ENCODE measurements around the gene PET100.

Gene PET100

GRCh38 chr19:7629347-7630054 is at the start of gene PET100, which contains the start of gene XAB2:
Gene PET100 (plus strand): TSS chr19:7629793. CDS start chr19:7629834, 41 bp downstream.
Gene XAB2 (minus strand): TSS chr19:7629545. CDS start chr19:7629527, 18 bp downstream.
- no peak for TF ChIP-seq JUND (IDR thresholded peaks at IDR 0.05; ENCODE audit: low read depth)
- DNase-seq (ENCODE audit: low read depth in 1 of 2, low spot score in 1 of 2) = peak; percentile 97 to 98
- in situ Hi-C loops (cut with HindIII; ENCODE audit: low pct_unique_long_range_greater_than_20kb, low sequenced_read_pairs) = no loop called here

GRCh38 chr19:7582446-7582845 is 47.1 kb upstream of the PET100 start:
- DNase-seq (ENCODE audit: low read depth in 1 of 2, low spot score in 1 of 2) = no peak
- in situ Hi-C loops (cut with HindIII; ENCODE audit: low pct_unique_long_range_greater_than_20kb, low sequenced_read_pairs) = no loop called here
- TF ChIP-seq JUND (IDR thresholded peaks at IDR 0.05; ENCODE audit: low read depth) = no peak

- no peak for TF ChIP-seq JUND (IDR thresholded peaks at IDR 0.05; ENCODE audit: low read depth)
- DNase-seq (ENCODE audit: low read depth in 1 of 2, low spot score in 1 of 2) = no peak
- in situ Hi-C loops (cut with HindIII; ENCODE audit: low pct_unique_long_range_greater_than_20kb, low sequenced_read_pairs) = no loop called here
These were observed 39.8 kb upstream of the PET100 start for GRCh38 chr19:7589822-7590221.

- in situ Hi-C loops (cut with HindIII; ENCODE audit: low pct_unique_long_range_greater_than_20kb, low sequenced_read_pairs) = no loop called here
- DNase-seq (ENCODE audit: low read depth in 1 of 2, low spot score in 1 of 2) = peak in 1 of 2 experiments; percentile 60
- no peak for TF ChIP-seq JUND (IDR thresholded peaks at IDR 0.05; ENCODE audit: low read depth)
These were observed 39.3 kb upstream of the PET100 start for GRCh38 chr19:7590256-7590655.

- no peak for TF ChIP-seq JUND (IDR thresholded peaks at IDR 0.05; ENCODE audit: low read depth)
- peak; percentile 44 to 75 for DNase-seq (ENCODE audit: low read depth in 1 of 2, low spot score in 1 of 2)
- in situ Hi-C loops (cut with HindIII; ENCODE audit: low pct_unique_long_range_greater_than_20kb, low sequenced_read_pairs) = no loop called here
These were observed 34.0 kb upstream of the PET100 start, which contains the start of gene CAMSAP3 for GRCh38 chr19:7595466-7596133. Gene CAMSAP3 (plus strand): TSS chr19:7595863. CDS start chr19:7596003, 140 bp downstream.

GRCh38 chr19:7596211-7596937 is 33.2 kb upstream of the PET100 start:
- DNase-seq (ENCODE audit: low read depth in 1 of 2, low spot score in 1 of 2) = no peak
- no peak for TF ChIP-seq JUND (IDR thresholded peaks at IDR 0.05; ENCODE audit: low read depth)
- in situ Hi-C loops (cut with HindIII; ENCODE audit: low pct_unique_long_range_greater_than_20kb, low sequenced_read_pairs) = no loop called here

GRCh38 chr19:7597689-7598088 is 31.9 kb upstream of the PET100 start:
- TF ChIP-seq JUND (IDR thresholded peaks at IDR 0.05; ENCODE audit: low read depth) = no peak
- in situ Hi-C loops (cut with HindIII; ENCODE audit: low pct_unique_long_range_greater_than_20kb, low sequenced_read_pairs) = no loop called here
- peak in 1 of 2 experiments; percentile 43 for DNase-seq (ENCODE audit: low read depth in 1 of 2, low spot score in 1 of 2)

- no peak for TF ChIP-seq JUND (IDR thresholded peaks at IDR 0.05; ENCODE audit: low read depth)
- in situ Hi-C loops (cut with HindIII; ENCODE audit: low pct_unique_long_range_greater_than_20kb, low sequenced_read_pairs) = no loop called here
- DNase-seq (ENCODE audit: low read depth in 1 of 2, low spot score in 1 of 2) = no peak
These were observed 31.4 kb upstream of the PET100 start for GRCh38 chr19:7598180-7598579.

- in situ Hi-C loops (cut with HindIII; ENCODE audit: low pct_unique_long_range_greater_than_20kb, low sequenced_read_pairs) = no loop called here
- no peak for DNase-seq (ENCODE audit: low read depth in 1 of 2, low spot score in 1 of 2)
- no peak for TF ChIP-seq JUND (IDR thresholded peaks at IDR 0.05; ENCODE audit: low read depth)
These were observed 28.9 kb upstream of the PET100 start for GRCh38 chr19:7600721-7601120.

GRCh38 chr19:7602240-7602934 is 27.2 kb upstream of the PET100 start:
- in situ Hi-C loops (cut with HindIII; ENCODE audit: low pct_unique_long_range_greater_than_20kb, low sequenced_read_pairs) = no loop called here
- TF ChIP-seq JUND (IDR thresholded peaks at IDR 0.05; ENCODE audit: low read depth) = no peak
- DNase-seq (ENCODE audit: low read depth in 1 of 2, low spot score in 1 of 2) = no peak

GRCh38 chr19:7602935-7603497 is 26.6 kb upstream of the PET100 start:
- in situ Hi-C loops (cut with HindIII; ENCODE audit: low pct_unique_long_range_greater_than_20kb, low sequenced_read_pairs) = no loop called here
- TF ChIP-seq JUND (IDR thresholded peaks at IDR 0.05; ENCODE audit: low read depth) = no peak
- no peak for DNase-seq (ENCODE audit: low read depth in 1 of 2, low spot score in 1 of 2)

- in situ Hi-C loops (cut with HindIII; ENCODE audit: low pct_unique_long_range_greater_than_20kb, low sequenced_read_pairs) = no loop called here
- TF ChIP-seq JUND (IDR thresholded peaks at IDR 0.05; ENCODE audit: low read depth) = no peak
- DNase-seq (ENCODE audit: low read depth in 1 of 2, low spot score in 1 of 2) = no peak
These were observed 25.7 kb upstream of the PET100 start for GRCh38 chr19:7603919-7604318.
